Gastrocnemius medialis (tissue), 4 donors: ENCODE data around the gene CD40LG. TPM values are rescaled to one million over a fixed set of nuclear protein-coding genes. Genes with fewer than 3 reads are reported as not detected.

Experiments
- ATAC-seq, 2 donors: fragments of 150-250 bp; one replicate each; pipeline ENCODE4 v1.9.1; 2016
- DNase-seq, 2 donors: peaks; one replicate each; pipeline ENCODE4 v3.0.0-alpha.2; 2019
- H3K27ac ChIP-seq, 4 donors: fragments of 200-600 bp; sonication (generic); 1 replicate in 1 of 4; 2 replicates in 3 of 4; pipeline ENCODE4 v1.5.1; 2016 to 2018; ENCODE audit warnings: mild to moderate bottlenecking in 2 of 4, moderate library complexity in 1 of 4
- H3K27me3 ChIP-seq, 3 donors: fragments of 200-600 bp; sonication (generic) in 2 of 3; 1 replicate in 1 of 3; 2 replicates in 2 of 3; pipeline versions ENCODE4 v1.5.1 to v1.6.0; 2016 to 2019; ENCODE audit warnings: mild to moderate bottlenecking in 1 of 3, moderate library complexity in 1 of 3
- H3K36me3 ChIP-seq, 2 donors: fragments of 200-600 bp; sonication (generic) in 1 of 2; one replicate each; pipeline ENCODE4 v1.5.1; 2017 to 2018
- H3K4me1 ChIP-seq, 2 donors: fragments of 200-600 bp; sonication (generic) in 1 of 2; one replicate each; pipeline ENCODE4 v1.5.1; 2016 to 2017; ENCODE audit warnings: mild to moderate bottlenecking in 2 of 2
- H3K4me3 ChIP-seq, 4 donors: fragments of 200-600 bp; sonication (generic) in 3 of 4; 1 replicate in 1 of 4; 2 replicates in 3 of 4; pipeline ENCODE4 v1.5.1; 2016 to 2019; ENCODE audit warnings: mild to moderate bottlenecking in 2 of 4
- H3K9me3 ChIP-seq, 3 donors: fragments of 200-600 bp; sonication (generic) in 2 of 3; 1 replicate in 1 of 3; 2 replicates in 2 of 3; pipeline ENCODE4 v1.5.1; 2016 to 2019
- POLR2A ChIP-seq, 2 donors: fragments of 450-650 bp; IDR thresholded peaks; one replicate each; pipeline ENCODE4 v1.6.1; 2017; ENCODE audit warnings: antibody characterized with exemption in 2 of 2, mild to moderate bottlenecking in 2 of 2, moderate library complexity in 2 of 2
- in situ Hi-C, 4 donors: fragments of 200-750 bp; cut with MboI; loops; one replicate each; pipeline versions ENCODE4 v1.15.0 to v1.8.0; 2017; ENCODE audit warnings: low sequenced_read_pairs in 4 of 4
- intact Hi-C: fragments of 100-400 bp; cut with DNase I; formaldehyde crosslinking; loops from one replicate; pipeline ENCODE4 v1.15.1; 2023; ENCODE audit warnings: low total_unique reads
- total RNA-seq, 4 donors: library from RNA; depleted of rRNA; stranded (reverse); fragments of >200 nt; gene quantifications; one replicate each; pipeline versions ENCODE4 v1.1.0 to v1.2.3, GENCODE V29; 2016
- TF ChIP-seq, protein P1 (sequence below), 5 experiments: fragments of 450-650 bp in 3 of 5; fragments of 200-600 bp in 2 of 5; sonication (generic) in 2 of 5; IDR thresholded peaks in 4 of 5; conservative IDR thresholded peaks in 1 of 5; 1 replicate in 4 of 5; 2 replicates in 1 of 5; pipeline ENCODE4 v1.5.1; 2016 to 2019; ENCODE audit warnings: antibody characterized with exemption in 5 of 5, mild to moderate bottlenecking in 3 of 5, moderate library complexity in 3 of 5

CD40LG gene
- total RNA-seq, 4 donors from 2014 or later = 0.23 TPM; not detected in 3

DNA sequence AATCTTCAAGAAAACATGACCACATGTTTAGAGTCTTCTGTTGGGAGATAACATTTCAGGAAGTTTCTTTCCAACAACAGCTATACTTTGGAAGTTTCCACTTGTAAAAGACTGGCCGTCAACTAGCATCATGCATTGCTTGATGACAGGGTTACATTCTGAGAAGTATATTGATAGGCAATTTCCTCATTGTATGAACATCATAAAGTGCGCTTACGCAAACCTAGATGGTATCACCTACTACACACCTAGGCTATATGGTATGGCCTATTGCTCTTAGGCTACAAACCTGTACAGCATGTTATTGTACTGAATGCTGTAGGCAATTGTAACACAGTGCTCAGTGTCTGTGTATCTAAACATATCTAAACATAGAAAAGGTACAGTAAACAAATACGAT lies 25.4 kb upstream of the CD40LG start:
- H3K4me1 ChIP-seq = no peaks in the 10 kb centered on the region
- intact Hi-C loops = no loop called here
- ATAC-seq (no peak), DNase-seq (no peak)
- H3K27ac ChIP-seq = no peak overlapping the region
- no peaks in the 10 kb centered on the region for H3K36me3 ChIP-seq
- no peaks in the 10 kb centered on the region for H3K9me3 ChIP-seq
- TF ChIP-seq, protein P1, sequence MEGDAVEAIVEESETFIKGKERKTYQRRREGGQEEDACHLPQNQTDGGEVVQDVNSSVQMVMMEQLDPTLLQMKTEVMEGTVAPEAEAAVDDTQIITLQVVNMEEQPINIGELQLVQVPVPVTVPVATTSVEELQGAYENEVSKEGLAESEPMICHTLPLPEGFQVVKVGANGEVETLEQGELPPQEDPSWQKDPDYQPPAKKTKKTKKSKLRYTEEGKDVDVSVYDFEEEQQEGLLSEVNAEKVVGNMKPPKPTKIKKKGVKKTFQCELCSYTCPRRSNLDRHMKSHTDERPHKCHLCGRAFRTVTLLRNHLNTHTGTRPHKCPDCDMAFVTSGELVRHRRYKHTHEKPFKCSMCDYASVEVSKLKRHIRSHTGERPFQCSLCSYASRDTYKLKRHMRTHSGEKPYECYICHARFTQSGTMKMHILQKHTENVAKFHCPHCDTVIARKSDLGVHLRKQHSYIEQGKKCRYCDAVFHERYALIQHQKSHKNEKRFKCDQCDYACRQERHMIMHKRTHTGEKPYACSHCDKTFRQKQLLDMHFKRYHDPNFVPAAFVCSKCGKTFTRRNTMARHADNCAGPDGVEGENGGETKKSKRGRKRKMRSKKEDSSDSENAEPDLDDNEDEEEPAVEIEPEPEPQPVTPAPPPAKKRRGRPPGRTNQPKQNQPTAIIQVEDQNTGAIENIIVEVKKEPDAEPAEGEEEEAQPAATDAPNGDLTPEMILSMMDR (IDR thresholded peaks at IDR 0.05 in 4 of 5, conservative IDR thresholded peaks at IDR 0.05 in 1 of 5) = no peak
- TF ChIP-seq POLR2A (IDR thresholded peaks at IDR 0.05) = no peak
- in situ Hi-C loops = no loop called here
- H3K4me3 ChIP-seq = no peak overlapping the region
- H3K27me3 ChIP-seq = no peaks in the 10 kb centered on the region

DNA sequence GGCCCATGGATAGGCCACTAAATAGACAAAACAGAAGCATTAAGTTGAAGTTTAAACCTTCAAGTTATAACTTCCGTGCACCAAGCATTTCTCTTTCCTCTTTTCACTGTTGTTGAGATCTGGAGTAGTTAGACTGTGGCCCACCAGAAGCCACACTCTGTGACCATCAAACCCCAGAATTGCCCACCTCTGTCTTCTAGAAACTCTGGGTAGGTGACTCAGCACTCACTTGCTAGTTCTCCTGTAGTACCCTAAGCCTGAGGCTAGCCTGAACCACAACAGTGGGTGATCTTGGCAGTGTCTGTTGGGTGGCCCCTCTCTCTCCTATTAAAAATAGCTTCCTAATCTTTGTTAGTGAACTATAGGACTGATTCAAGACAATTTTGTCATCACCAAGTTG lies 24.6 kb upstream of the CD40LG start:
- no peaks in the 10 kb centered on the region for H3K4me1 ChIP-seq
- in situ Hi-C loops = no loop called here
- H3K4me3 ChIP-seq = no peak overlapping the region
- no peaks in the 10 kb centered on the region for H3K27me3 ChIP-seq
- H3K36me3 ChIP-seq = no peaks in the 10 kb centered on the region
- TF ChIP-seq, protein P1 (IDR thresholded peaks at IDR 0.05 in 4 of 5, conservative IDR thresholded peaks at IDR 0.05 in 1 of 5) = no peak
- no peak for TF ChIP-seq POLR2A (IDR thresholded peaks at IDR 0.05)
- no peak overlapping the region for H3K27ac ChIP-seq
- DNase-seq = no peak
- ATAC-seq = no peak
- H3K9me3 ChIP-seq = no peaks in the 10 kb centered on the region
- intact Hi-C loops = no loop called here

DNA sequence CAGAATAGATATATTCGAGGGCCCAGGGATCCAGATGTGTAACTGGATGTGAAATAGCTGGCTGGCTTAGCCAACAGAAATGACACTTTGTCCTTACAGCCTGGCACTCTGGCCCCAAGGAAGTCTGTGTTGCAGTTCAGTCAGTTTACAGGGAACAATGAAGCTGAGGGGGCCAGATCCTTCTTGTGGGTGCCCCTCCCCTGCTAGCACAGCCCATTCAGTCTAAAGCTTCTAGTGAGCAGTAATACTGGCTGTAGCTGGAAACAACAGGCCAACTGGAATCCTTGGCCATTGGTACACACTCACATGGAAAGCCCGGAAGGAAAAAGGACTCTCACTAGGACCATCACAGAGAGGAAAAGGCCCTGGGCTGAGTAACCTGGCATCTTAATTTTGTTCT lies 22.7 kb upstream of the CD40LG start:
- Histone ChIP-seq H3K27ac (no peak overlapping the region), H3K4me1 (no peaks in the 10 kb centered on the region), H3K27me3 (no peaks in the 10 kb centered on the region), H3K4me3 (no peak overlapping the region), H3K36me3 (no peaks in the 10 kb centered on the region), H3K9me3 (no peaks in the 10 kb centered on the region)
- in situ Hi-C loops = no loop called here
- DNase-seq = no peak
- no peak for TF ChIP-seq POLR2A (IDR thresholded peaks at IDR 0.05)
- TF ChIP-seq, protein P1 (IDR thresholded peaks at IDR 0.05 in 4 of 5, conservative IDR thresholded peaks at IDR 0.05 in 1 of 5) = no peak
- no peak for ATAC-seq
- intact Hi-C loops = no loop called here

DNA sequence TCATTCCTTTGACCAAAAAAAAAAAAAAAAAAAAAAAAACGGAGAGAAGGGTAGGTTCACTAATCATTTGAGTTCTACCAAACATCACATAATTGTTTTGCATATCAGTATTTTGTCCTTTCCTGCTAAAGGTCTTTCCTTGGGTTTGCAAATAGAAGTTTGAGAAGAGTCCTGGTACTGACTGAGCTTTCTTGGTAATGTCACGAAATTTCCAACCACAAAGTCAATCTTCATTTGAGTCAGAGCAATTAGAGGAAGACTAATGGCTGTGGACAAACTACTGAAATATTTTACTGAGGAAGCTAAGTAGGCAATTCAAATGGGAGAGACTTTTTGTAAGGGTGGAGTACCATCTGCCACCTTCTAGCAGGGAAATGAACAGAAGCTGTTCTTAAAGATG lies 21.7 kb upstream of the CD40LG start:
- intact Hi-C loops = no loop called here
- DNase-seq = no peak

DNA sequence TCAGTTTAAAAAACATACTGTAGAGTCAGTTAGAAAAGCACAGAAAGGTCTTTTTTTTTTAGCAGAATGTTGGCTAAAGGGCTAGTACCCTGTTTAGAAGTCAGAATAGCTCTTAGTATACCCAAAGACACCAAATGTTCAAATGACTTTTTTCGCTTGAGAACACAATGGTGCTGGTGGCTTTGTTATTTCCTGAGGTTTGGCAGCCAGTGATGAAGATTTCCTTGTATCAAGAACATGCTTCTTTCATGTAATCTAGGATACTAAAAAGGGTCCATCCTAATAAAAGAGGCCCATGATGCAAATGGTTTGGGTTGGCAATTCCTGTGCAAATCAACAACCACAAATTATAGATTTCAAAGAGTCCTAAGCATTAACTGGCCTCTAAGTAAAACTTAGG lies 21.1 kb upstream of the CD40LG start:
- in situ Hi-C loops = no loop called here
- Histone ChIP-seq H3K9me3 (no peaks in the 10 kb centered on the region), H3K36me3 (no peaks in the 10 kb centered on the region), H3K4me1 (no peaks in the 10 kb centered on the region), H3K27me3 (no peaks in the 10 kb centered on the region), H3K4me3 (no peak overlapping the region), H3K27ac (no peak overlapping the region)
- DNase-seq (no peak), ATAC-seq (no peak)
- intact Hi-C loops = no loop called here
- TF ChIP-seq, protein P1 (IDR thresholded peaks at IDR 0.05 in 4 of 5, conservative IDR thresholded peaks at IDR 0.05 in 1 of 5) = no peak

More for the DNA sequence above, 21.7 kb upstream of the CD40LG start:
- in situ Hi-C loops = no loop called here
- Histone ChIP-seq H3K9me3 (no peaks in the 10 kb centered on the region), H3K27ac (no peak overlapping the region), H3K36me3 (no peaks in the 10 kb centered on the region), H3K27me3 (no peaks in the 10 kb centered on the region), H3K4me3 (no peak overlapping the region), H3K4me1 (no peaks in the 10 kb centered on the region)
- TF ChIP-seq, protein P1 (IDR thresholded peaks at IDR 0.05 in 4 of 5, conservative IDR thresholded peaks at IDR 0.05 in 1 of 5) = no peak
- no peak for TF ChIP-seq POLR2A (IDR thresholded peaks at IDR 0.05)
- ATAC-seq = no peak
